ENCODE results near the gene EPB42. TPM values are rescaled to one million over a fixed set of nuclear protein-coding genes. Genes with fewer than 3 reads are reported as not detected.

EPB42 gene
- total and polyA plus RNA-seq, 2 donors (not counting 1 experiment from before 2014, with no cell fraction given) = not detected

DNA sequence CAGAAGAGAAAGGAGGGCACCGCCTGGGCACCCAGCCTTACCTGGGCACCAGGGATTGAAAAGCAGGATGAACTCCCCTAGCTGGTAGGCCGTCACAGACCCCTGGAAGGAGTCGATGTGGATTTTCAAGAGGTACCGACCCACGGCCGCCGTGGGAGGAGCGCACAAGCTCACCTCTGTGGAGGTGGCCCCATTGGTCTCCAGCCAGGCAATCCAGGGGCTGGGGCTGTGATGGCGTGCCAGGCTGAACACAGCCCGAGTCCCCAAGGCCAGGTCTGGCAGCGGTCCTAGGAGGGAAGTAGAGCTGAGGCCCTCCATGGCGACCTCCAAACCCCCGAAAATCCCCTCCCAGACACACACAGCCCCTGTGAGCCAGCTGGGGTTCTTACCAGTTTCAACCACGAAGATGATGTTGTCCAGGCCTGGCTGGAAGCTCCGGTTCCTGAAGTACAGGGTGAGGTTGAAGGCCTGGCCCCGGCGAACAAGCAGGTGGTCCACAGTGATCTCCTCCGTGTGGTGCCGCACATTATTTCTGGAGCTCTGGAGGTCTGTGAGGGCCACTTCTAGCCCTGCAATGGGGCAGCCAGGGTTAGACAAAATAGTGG, 39.3 kb upstream of the EPB42 start:
- no peak for ATAC-seq (ENCODE audit: low read depth)
- CTCF ChIA-PET = interaction anchor here (2.0 kb wide), 1 partner anchor 35 kb away, joined by 9 read pairs; no protein-coding TSS in a partner anchor

GRCh38 chr15:43258781-43259180, 38.0 kb upstream of the EPB42 start:
- peaks cover 9% of the 10 kb centered on the region for H3K4me1 Mint-ChIP-seq
- CTCF ChIA-PET = interaction anchor here (0.7 to 2.0 kb wide), 2 partner anchors 11 to 33 kb away, joined by 3 to 9 read pairs; no protein-coding TSS in a partner anchor
- 97% methylated on average over 5 of the region's 8 CpGs for WGBS (ENCODE audit: insufficient coverage)

More for the DNA sequence above, 39.3 kb upstream of the EPB42 start:
- Histone ChIP-seq H3K4me3 (ENCODE audit: control extremely low read depth in 1 of 5, extremely low read depth in 1 of 5, insufficient read depth in 1 of 5, low read depth in 2 of 5, low read length in 4 of 5) (no peak overlapping the region), H2AFZ (ENCODE audit: insufficient read depth, low read depth, low read length, poor library complexity, severe bottlenecking) (no peak overlapping the region), H3K4me1 (ENCODE audit: control insufficient read depth in 2 of 2, insufficient read depth in 2 of 2, low read length in 2 of 2) (no peaks in the 10 kb centered on the region), H3K9ac (ENCODE audit: low read length) (no peak overlapping the region), H3K79me2 (ENCODE audit: control insufficient read depth, insufficient read depth, low read length) (no peaks in the 10 kb centered on the region), H3K27ac (ENCODE audit: low read length in 2 of 2) (no peak overlapping the region), H3K27me3 (replicated peaks in 1 of 4; ENCODE audit: control extremely low read depth in 1 of 4, control insufficient read depth in 3 of 4, insufficient read depth in 4 of 4, low read length in 3 of 4) (no peaks in the 10 kb centered on the region), H3K9me3 (ENCODE audit: control extremely low read depth in 1 of 3, control insufficient read depth in 2 of 3, insufficient read depth in 1 of 3, low read length in 2 of 3) (no peaks in the 10 kb centered on the region), H4K20me1 (ENCODE audit: control insufficient read depth, insufficient read depth, low read length, poor library complexity, severe bottlenecking) (no peaks in the 10 kb centered on the region), H3K36me3 (replicated peaks in 1 of 2; ENCODE audit: control extremely low read depth in 1 of 2, control insufficient read depth in 1 of 2, extremely low read depth in 1 of 2, insufficient read depth in 2 of 2, low read length in 1 of 2) (no peaks in the 10 kb centered on the region), H3K4me2 (replicated peaks; ENCODE audit: low read depth, low read length, poor library complexity, severe bottlenecking) (no peak overlapping the region)
- intact Hi-C loops (cut with micrococcal nuclease) = no loop called here
- Mint-ChIP-seq H3K27ac (no peak overlapping the region), H3K9me3 (ENCODE audit: insufficient read depth) (no peaks in the 10 kb centered on the region), H3K27me3 (peaks cover 6% of the 10 kb centered on the region), H3K4me3 (no peak overlapping the region), H3K4me1 (no peaks in the 10 kb centered on the region)
- DNase-seq = no peak
- POLR2A ChIA-PET = no interaction called here
- WGBS (ENCODE audit: insufficient coverage) = 95% methylated on average over 17 of the region's 19 CpGs
- TF ChIP-seq, protein P1, sequence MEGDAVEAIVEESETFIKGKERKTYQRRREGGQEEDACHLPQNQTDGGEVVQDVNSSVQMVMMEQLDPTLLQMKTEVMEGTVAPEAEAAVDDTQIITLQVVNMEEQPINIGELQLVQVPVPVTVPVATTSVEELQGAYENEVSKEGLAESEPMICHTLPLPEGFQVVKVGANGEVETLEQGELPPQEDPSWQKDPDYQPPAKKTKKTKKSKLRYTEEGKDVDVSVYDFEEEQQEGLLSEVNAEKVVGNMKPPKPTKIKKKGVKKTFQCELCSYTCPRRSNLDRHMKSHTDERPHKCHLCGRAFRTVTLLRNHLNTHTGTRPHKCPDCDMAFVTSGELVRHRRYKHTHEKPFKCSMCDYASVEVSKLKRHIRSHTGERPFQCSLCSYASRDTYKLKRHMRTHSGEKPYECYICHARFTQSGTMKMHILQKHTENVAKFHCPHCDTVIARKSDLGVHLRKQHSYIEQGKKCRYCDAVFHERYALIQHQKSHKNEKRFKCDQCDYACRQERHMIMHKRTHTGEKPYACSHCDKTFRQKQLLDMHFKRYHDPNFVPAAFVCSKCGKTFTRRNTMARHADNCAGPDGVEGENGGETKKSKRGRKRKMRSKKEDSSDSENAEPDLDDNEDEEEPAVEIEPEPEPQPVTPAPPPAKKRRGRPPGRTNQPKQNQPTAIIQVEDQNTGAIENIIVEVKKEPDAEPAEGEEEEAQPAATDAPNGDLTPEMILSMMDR (IDR thresholded peaks at IDR 0.05) = no peak
- TF ChIP-seq EZH2 (IDR thresholded peaks at IDR 0.05; ENCODE audit: borderline replicate concordance, insufficient read depth, low read depth, low read length, poor library complexity, severe bottlenecking) = no peak

More at GRCh38 chr15:43258781-43259180, 38.0 kb upstream of the EPB42 start:
- H3K4me2 ChIP-seq (replicated peaks; ENCODE audit: low read depth, low read length, poor library complexity, severe bottlenecking) = no peak overlapping the region
- no peaks in the 10 kb centered on the region for H3K27me3 ChIP-seq (replicated peaks in 1 of 4; ENCODE audit: control extremely low read depth in 1 of 4, control insufficient read depth in 3 of 4, insufficient read depth in 4 of 4, low read length in 3 of 4)
- H3K9ac ChIP-seq (ENCODE audit: low read length) = no peak overlapping the region
- no peak overlapping the region for H3K27ac ChIP-seq (ENCODE audit: low read length in 2 of 2)
- intact Hi-C loops (cut with micrococcal nuclease) = no loop called here
- no peaks in the 10 kb centered on the region for H3K36me3 ChIP-seq (replicated peaks in 1 of 2; ENCODE audit: control extremely low read depth in 1 of 2, control insufficient read depth in 1 of 2, extremely low read depth in 1 of 2, insufficient read depth in 2 of 2, low read length in 1 of 2)
- Mint-ChIP-seq H3K9me3 (ENCODE audit: insufficient read depth) (no peaks in the 10 kb centered on the region), H3K27ac (no peak overlapping the region), H3K4me3 (no peak overlapping the region), H3K27me3 (peaks cover 3% of the 10 kb centered on the region)
- ATAC-seq (ENCODE audit: low read depth) (no peak), DNase-seq (no peak)
- TF ChIP-seq, protein P1 (IDR thresholded peaks at IDR 0.05) = no peak
- no peak for TF ChIP-seq EZH2 (IDR thresholded peaks at IDR 0.05; ENCODE audit: borderline replicate concordance, insufficient read depth, low read depth, low read length, poor library complexity, severe bottlenecking)
- H4K20me1 ChIP-seq (ENCODE audit: control insufficient read depth, insufficient read depth, low read length, poor library complexity, severe bottlenecking) = no peaks in the 10 kb centered on the region
- H2AFZ ChIP-seq (ENCODE audit: insufficient read depth, low read depth, low read length, poor library complexity, severe bottlenecking) = no peak overlapping the region
- no peak overlapping the region for H3K4me3 ChIP-seq (ENCODE audit: control extremely low read depth in 1 of 5, extremely low read depth in 1 of 5, insufficient read depth in 1 of 5, low read depth in 2 of 5, low read length in 4 of 5)
- H3K9me3 ChIP-seq (ENCODE audit: control extremely low read depth in 1 of 3, control insufficient read depth in 2 of 3, insufficient read depth in 1 of 3, low read length in 2 of 3) = no peaks in the 10 kb centered on the region
- peaks cover 4 to 5% of the 10 kb centered on the region in 2 donors for H3K4me1 ChIP-seq (ENCODE audit: control insufficient read depth in 2 of 2, insufficient read depth in 2 of 2, low read length in 2 of 2)
- POLR2A ChIA-PET = no interaction called here
- H3K79me2 ChIP-seq (ENCODE audit: control insufficient read depth, insufficient read depth, low read length) = no peaks in the 10 kb centered on the region
